Glomerular visceral epithelial cell (primary cell): ENCODE results near the gene ERN1.
"Not testable (repeated sequence)": the region's sequence is repeated elsewhere in the genome, so short reads cannot be mapped to it uniquely, and the experiment has no call there.

Source experiments
- DNase-seq: peaks from one replicate; pipeline ENCODE4 v3.0.0-alpha.2; 2016; ENCODE audit errors: extremely low spot score

ERN1 gene

DNA sequence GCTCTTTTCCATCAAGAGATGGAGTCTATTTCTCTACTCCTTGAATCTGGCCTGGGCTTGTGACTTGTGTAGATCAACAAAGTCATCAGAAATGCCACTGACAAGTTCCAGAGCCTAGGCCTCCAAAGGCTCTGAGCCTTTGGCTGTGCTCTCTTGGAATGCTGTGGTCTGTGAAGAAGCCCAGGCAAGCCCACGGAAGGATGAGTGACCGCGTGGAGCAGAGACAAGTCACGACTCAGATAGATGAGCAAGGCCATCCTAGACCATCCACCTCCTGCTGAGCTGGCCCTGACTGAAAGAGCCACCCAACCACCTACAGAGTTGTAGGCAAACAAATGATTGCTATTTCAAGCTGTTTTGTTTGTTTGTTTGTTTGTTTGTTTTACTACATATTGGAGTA is 97.9 kb downstream of the ERN1 start:
- DNase-seq = peak; percentile 62

- peak; percentile 64 for DNase-seq
Measured at GRCh38 chr17:64028874-64029464, 101.0 kb downstream of the ERN1 start.

- peak; percentile 71 for DNase-seq
Measured at GRCh38 chr17:64025732-64026294, 104.1 kb downstream of the ERN1 start.

DNA sequence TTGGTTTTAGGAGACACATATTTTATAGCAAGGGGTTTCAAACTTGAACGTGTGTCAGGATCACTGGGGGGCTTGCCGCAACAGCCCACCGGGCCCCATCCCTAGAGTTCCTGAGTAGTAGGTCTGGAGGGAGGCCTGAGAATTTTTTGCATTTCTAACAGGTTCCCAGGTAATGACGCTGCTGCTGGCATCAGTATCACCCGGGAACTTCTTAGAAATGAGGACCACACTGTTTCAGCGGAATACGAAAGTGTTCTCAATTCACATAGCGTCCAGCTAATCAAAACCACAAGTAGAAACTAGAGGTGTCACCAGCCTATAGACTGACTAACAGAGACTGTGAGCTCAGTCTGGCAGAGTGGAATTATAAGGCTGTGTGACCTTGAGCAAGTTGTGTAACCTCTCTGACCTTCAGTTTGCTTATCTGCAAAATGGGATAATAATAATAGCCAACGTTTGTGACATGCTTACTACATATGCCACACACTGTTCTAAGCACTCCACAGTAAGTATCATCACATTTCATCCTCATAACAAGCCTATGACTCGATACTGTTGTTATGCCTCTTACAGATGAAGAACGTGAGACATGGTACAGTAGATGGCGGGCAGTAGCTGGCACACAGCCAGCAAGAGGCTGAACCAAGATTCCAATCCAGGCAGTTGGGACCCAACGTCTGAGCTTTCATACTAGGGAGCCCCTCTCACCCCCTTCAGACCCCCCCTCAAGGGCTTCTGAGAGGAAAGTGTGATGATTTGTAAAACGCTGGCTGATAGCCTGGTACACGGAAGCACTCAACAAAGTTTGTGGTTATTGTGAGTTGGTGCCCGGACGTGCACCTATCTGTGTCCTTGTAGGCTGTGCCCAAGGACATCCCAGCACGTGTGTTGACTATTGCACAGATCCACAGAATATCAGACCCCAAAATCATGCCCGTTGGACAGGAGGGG is 104.9 kb downstream of the ERN1 start:
- peak; percentile 17 for DNase-seq

DNA sequence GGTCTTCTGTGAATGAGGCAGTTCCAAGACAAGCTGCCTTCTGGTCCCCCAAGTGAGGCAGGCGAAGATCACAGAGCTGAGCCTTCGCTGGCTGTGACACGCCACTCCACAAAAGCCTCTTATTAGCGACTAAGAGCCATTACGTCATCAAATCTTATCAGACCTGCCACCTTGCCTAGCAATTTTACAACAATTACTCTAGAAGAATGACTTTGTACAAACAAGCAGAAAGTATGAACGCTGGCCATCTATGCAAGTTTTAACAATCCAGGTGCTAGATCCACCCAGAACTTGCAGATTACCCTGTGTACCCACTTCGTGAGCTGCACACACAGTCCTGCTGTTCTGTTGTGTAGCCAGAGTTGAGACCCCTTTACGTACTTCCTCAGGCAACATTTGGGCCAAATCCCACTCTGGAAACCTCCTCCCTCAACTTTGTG is 105.7 kb downstream of the ERN1 start:
- no peak for DNase-seq

DNA sequence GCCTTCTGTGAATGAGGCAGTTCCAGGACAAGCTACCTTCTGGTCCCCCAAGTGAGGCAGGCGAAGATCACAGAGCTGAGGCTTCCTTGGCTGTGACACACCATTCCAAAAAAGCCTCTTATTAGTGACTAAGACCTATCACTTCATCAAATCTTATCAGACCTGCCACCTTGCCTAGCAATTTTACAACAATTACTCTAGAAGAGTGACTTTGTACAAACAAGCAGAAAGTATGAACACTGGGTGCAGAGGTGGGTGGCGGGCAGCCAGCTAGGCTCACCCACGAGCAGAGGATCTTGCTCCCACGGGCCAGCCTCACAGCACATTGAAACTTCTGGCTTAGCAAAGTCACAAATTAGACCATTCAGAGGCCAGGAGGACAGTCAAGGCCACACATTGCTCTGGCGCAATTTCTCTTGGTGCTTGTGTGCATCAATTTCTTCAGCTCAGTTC is 107.3 kb downstream of the ERN1 start:
- no peak for DNase-seq

- no peak for DNase-seq
Measured at GRCh38 chr17:64020056-64020766, 109.7 kb downstream of the ERN1 start, which contains the start of gene ICAM2. TSS of gene ICAM2 (minus strand) at chr17:64020633. CDS start at chr17:64006691, 13,942 bp downstream.

GRCh38 chr17:64019551-64019961 is 110.4 kb downstream of the ERN1 start:
- not testable (repeated sequence) for DNase-seq

GRCh38 chr17:64017381-64017980 is 112.5 kb downstream of the ERN1 start:
- no peak for DNase-seq

DNA sequence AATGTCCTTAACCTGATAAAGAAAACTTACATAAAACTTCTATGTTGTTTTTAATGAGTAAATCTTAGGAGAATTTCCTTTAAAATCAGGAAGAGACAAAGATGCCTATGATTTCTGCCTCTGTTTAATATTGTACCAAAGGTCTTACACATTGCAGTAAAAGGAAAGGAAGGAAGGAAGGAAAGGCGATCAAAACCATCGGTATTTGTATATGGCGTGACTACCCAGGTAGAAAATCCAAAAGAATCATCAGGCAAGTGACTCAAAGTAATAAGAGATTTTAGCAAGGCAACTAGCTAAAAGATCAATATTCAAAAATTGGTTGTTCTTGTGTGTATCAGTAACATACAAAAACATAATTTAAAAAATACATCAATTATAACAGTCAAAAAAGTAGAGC is 113.0 kb downstream of the ERN1 start:
- DNase-seq = no peak

DNA sequence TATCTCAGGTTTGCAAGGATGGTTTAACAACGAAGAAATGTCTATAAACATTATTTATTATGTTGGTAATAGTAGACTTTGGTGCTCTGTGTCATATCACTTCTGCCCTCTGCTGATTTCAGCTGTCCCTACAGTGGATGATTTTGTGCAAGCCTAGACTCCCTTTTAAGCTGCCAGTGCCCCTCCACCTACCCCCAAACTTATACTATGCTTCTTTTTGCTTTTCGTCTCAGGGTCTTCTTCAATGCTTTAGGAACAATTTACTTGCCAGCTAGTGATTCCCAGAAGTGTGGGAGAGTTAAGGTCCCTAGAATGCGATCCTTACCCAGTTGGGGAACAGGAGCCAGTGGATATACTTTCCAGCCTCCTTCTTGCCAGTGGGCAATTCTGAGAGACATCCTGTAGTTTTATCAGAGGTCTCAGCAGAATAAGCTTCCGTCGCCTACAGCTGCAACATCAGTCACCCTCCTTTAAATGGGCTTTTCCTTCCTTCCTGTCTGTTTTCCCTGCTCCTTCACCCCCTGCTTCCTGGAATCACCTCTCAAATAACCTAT is 113.6 kb downstream of the ERN1 start:
- DNase-seq = no peak

- DNase-seq = no peak
Measured at GRCh38 chr17:64015447-64015846, 114.5 kb downstream of the ERN1 start.

DNA sequence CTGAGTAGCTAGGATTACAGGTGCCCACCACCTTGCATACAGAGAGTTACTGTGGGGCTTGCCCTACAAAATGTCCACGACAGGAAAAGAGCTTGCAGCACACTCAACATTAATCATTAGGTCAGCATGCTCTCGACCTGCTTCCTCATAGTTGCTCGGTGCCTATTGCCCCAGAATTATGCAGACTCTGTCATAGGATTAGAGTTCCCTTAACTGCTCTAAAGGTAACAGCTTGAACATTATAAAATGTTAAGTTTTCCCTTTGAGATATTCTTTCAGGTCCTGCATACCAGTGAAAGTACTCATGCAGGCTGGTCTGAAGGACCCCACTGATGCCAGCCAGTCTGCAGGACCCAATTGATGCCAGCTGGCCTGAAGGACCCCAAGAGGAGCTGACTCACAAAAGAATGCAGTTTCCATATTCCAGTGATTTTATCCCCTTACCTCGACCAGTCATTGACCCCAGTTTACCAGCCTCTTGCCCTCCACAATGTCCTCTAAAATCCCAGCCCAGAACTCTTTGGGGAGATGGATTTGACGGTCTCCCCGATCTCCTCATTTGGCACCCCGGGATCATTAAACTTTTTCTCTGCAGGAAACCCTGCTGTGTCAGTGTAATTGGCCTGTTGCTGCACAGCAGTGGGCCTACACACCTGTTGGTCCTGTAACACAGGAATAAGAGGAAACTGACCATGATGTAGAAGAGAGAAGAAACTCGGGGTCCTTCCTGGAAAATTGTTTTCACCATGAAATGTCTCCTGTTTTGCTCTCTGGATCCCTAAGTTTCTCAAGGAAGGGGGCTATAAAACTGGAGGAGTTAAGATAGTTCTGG is 120.2 kb downstream of the ERN1 start:
- no peak for DNase-seq

DNA sequence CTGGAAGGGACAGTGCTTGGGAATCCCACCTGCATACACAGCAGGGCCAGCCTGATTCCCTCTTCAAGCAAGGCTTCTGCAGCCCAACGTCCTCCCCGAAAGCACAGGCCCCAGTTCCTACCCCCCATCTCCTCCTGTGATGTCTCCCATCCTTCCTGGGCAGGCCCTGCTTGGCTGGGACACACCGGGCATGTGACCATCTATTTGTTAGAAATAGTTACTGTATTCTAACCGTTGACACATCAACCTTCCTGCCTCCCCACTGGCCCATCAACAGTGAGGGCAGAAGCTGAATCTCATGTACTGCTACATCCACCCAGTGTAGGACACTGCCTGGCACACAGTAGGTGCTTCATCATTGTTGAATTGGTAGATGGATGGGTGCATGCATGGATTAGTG is 121.1 kb downstream of the ERN1 start:
- no peak for DNase-seq

DNA sequence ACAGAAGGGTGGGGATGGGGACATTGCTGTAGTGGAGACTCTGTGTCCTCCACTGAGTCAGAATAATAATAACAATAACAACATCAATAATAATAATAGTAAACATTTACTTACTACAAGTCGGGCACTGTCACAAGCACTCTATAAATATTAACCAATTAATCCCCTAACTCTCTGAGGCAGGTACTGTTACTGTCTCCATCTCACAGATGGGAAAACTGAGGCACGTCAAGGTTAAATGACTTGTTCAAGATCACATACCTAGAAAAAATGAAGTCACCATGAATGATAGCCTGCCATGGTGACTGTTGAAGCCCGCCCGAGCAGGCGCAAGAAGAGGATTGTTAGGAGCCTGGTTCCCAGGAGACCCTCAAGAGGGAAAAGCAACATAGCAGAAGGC is 121.6 kb downstream of the ERN1 start:
- no peak for DNase-seq

DNA sequence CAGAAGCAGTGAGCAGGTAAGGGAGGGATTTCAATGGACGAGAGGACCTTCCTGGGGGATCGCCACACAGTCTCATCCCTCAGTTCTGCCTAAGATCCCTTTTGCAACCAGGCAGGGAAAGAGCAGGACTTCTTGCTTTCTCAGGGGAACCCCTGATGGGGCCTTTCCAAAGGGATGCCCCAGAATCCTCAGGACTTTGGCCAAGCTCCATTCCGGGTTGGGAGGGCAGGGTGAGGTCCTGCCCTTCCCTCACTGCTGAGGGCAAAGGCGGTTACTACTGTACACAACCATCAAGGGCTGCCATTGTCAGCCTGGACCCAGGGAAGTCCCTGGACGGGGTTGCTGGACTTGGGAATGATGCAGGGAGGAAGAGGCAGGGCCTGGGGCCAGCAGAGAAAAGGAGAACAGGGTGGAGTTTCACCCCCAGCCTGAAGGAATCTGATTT is 122.1 kb downstream of the ERN1 start:
- no peak for DNase-seq

DNA sequence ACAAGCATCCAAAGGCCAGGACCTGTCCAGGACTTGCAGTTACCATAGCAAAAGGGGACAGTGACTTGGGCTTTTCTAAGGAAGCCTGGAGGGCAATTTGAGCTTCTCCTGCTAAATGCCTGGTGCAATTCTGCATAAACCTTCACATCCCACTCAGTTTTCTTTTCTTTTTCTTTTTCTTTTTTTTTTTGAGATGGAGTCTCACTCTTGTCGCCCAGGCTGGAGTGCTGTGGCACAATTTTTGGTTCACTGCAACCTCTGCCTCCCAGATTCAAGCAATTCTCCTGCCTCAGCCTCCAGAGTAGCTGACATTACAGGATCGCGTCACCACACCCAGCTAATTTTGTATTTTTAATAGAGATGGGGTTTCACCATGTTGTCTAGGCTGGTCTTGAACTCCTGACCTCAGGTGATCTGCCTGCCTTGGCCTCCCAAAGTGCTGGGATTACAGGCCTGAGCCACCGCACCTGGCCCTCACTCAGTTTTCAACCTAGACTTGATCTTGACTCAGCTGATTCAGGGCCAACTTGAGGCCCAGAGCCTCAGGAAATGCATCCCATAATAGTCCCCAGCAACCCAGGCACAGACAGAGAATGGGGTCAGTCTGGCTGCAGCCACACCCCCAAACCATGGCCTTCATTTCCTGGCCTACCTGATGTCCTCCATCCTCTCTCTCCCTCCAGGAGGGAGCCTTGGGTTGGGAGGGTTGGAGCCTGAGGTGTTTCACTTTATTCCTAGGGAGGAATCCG is 122.7 kb downstream of the ERN1 start:
- DNase-seq = not testable (repeated sequence)

- DNase-seq = no peak
Measured at GRCh38 chr17:64006361-64007088, 123.4 kb downstream of the ERN1 start.

DNA sequence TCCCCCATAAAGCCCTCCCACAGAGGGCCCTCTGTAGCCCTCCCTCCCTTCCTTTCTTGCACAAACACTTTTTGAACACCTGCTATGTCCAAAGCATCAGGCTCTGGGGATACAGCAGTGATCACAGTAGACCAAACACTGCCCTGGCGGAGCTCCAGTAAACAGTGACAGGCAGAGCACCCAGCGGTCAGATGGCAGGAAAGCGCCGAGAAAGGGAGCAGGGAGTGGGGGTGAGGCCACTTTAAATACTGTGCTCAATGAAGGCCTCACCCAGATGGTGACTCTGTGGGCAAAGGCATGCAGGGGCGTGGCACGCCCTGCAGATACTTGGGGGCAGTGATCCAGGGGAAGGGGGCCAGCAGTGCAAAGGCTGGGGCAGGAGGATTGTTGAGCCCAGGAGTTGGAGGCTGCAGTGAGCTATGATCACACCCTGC is 124.2 kb downstream of the ERN1 start:
- DNase-seq = no peak
